HPDE6-E6E7 (cell line): Measurements from ENCODE around the gene MPPED2.
"Not testable (repeated sequence)": the region's sequence is repeated elsewhere in the genome, so short reads cannot be mapped to it uniquely, and the experiment has no call there.

Source experiments
- DNase-seq: peaks from one replicate; pipeline ENCODE4 v3.0.0; 2011; ENCODE audit warnings: missing footprints; ENCODE audit errors: extremely low spot score

The MPPED2 gene

DNA sequence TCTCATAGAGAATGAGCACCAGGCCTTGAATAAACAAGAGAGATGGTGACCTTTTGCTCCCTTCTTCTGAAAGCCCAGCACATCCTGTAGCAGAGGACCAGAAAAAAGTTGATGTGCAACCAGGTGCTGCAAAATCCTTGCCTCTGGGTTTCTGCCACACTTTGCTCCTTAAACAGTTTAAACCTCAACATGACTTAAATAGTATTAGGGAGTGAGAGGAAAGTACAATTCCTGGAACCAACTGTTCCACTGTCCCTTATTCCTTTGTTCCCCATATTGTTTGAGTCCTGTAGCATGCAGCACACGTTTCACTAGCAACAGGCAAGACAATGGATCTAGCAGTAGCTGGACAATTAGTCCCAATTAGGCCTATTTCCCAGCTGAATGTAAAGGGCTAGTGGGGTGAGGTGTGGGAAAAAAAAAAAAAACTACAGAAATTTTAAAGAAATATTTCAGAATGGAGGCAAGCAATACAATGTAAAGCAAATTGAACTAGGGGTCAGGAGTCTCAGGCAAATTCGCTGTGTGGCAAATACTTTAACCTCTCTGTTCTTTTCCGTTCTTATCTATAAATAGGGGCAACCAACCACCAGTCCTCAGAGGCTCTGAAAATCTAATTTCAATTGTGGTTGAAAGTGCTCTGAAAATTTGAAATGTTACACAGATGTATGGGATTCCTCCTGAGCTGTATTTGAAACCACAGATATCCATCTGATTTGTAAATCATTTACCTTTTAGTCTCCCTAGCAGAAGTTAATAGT lies 6.6 kb downstream of the MPPED2 start:
- no peak for DNase-seq

DNA sequence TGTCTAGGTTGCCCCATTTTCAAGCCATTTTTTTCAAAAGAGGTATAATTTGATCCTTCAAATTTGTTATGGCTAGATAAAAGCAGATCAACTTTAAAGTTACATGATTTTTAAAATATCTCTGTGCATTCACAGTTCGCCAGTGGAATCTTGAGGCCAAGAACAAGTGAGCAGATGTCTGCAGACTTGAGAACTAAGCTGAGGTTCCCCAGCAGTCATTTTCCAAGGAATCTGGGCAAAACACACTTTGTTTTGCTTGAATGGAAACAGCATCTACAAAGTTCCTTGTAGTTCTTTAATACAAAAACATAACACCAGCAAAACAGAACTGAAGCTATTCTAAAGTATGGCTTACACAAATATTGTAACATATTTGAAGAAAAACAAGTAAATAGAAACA lies 7.7 kb downstream of the MPPED2 start:
- no peak for DNase-seq

DNA sequence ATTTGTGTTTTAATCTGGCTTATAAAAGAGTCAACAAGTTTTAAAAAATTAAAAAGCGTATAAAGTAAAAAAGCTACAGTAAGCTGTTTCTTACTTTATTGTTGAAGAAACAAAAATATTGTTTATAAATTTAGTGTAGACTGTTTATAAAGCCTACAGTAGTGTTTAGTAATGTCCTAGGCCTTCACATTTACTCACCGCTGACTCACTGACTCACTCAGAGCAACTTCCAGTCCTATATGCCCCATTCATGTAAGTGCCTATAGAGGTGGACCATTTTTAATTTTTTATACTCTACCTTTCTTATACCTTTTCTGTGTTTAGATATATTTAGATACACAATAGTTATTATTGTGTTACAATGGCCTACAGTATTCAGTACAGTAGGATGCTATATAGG lies 12.2 kb downstream of the MPPED2 start:
- no peak for DNase-seq

DNA sequence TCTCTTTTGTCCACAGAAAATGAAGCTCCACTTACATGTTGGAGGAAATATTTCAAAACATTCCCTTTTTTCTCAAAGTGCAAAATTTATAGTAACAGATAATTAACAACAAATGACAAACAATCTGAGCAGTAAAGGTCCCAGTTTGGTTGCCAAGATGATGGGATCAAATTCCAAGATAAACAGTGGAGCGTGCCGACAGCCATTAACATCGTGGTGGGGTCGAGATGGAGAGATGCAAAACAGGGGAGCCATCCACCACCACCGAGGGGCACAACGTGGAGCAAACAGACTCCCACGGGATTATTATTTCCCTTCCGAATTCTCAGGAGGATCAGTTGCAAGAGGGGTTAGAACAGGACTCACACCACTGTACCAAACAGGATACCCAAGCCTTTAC lies 17.2 kb downstream of the MPPED2 start:
- DNase-seq: no peak

DNA sequence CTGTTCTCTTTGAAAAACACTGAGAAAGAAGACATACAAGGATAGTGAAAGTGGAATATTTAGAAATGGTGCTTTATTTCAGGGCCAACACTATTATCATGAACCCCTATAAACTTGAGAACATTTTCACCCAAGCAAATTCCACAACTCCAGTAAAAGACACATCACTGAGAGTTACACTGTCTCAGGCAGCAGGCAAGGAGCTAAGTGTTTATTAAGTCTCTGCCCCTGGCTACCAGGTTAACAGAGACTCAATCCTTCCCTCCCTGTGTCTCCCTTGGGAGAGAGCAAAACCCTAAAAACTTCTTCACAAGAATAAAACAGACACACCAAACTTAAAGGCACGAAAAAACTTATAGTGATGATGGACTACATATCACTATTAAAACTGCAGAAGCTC lies 18.5 kb downstream of the MPPED2 start:
- no peak for DNase-seq

DNA sequence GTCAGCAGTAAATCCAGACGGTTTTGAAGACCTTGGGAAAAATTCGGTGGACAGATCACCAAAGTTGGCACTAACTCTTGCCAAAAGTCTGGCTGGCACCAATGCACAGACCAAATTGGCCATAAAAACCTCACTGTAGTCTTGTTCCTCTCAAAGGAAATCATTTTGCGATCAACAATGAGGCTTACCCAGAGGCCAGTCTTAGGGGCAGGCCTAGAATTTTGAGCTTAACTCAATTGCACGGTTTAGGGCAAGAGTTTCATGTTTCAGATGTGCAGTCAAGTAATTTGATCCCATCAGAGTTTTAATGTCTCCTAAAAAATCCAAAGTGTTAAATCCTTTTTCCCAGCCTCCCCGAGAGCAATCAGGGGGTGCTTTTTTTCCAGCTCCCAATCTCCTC lies 19.0 kb downstream of the MPPED2 start:
- no peak for DNase-seq

DNA sequence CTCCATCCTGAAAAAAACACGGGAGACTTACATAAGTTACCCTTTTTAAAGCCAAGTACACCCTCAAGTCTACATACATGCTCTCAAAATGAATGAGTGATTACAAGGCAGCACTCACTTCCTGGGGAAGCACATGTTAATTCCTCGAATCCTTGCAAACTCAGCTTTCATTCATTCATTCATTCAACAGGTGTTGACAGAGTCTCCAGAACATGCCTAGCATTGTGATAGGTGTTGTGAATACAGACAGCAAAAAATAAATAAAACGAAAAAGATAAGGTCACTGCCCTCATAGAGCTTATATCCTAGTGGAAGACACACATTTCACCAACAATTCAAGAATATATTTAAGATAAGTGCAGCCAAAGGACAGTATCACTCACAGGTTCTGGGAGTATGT lies 19.7 kb downstream of the MPPED2 start:
- no peak for DNase-seq

DNA sequence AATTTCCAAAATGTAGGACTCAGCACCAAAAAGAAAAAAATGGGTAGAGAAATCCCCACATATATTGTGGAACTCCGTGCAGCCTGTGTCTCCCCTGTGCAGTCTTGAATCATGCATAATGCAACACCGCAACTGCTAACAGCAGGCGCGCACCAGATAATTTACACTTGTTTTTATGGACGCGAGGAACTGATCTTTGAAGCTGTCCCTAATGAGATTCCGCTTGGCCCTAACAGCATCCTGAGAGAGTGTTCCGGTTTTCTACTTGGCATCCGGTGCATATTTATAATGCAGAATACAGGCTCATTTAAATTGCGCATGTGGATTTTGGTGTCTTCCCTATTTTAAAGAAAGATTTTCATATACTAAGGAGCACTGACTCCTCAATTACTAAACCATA lies 21.1 kb downstream of the MPPED2 start:
- no peak for DNase-seq

DNA sequence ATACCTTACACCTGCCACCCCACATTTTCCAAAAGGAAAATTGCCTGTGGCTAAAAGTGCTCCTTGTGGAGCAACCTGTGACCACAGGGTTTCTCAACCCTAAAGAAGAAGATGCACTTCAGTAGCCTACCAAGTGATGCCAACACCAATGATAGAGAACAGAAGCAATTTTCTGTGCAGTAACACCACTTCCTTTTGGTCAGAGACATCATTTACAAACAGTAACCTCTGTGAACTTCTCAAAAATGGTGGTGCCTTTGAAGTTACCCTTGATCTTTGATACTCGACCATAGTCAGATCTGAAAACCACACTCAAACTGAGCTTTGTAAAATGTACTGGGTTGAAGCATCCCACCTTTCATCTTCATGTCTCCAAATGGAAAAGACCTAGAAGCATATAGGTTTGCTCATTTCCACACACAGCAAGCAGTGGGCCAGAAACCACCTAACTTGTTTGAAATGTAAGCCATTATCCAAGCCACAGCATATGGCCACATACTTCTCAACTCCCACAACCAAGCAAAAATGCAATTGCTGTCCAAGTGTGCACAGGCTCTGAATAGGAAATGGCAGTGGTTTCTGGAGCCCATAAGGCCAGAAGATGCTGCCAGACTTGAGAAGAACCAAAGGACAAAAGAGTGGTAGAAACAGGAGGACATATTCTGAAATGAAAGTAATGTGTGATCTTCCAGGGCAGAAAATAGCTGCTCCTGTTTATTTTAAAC lies 24.3 kb downstream of the MPPED2 start:
- DNase-seq: no peak

DNA sequence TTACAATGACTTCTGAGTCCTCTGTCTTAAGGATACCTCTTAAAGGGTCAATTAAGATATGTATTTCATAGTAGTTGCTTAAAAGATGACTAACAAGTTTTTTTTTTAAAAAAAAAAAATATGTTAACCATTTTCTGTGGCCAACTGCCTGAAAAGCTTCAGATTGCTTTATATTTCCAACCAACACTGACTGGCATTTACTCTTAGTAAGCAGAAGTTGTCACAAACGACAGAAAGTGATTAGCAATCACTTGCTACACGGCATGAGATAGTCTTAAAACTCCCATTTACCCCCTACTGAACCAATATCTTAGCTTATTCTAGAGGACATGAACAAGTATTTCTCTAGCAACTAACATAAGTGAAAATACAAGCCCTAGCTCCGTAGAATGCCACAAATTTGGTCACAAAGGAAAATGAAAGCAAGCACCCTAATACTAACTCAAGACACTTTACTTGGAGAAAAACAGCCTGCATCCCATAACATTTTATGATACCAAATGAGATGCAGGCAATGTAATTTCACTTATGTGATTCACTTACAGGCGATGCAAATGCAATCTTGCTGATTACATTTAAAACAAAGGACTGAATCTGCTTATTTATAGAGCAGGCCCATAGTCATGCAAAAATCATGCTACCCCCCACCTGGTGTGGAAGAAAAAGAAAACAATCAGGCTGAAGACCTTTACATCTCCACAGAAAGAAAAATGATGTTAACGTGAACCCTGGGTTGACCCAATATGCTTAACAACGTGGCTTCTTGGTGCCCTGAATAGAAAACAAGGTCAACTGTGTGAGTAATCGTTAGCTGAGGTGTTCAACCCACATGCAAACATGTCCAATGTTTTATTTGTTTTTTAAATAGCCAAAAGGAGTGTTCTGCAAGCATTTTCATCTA lies 25.7 kb downstream of the MPPED2 start:
- DNase-seq: no peak

DNA sequence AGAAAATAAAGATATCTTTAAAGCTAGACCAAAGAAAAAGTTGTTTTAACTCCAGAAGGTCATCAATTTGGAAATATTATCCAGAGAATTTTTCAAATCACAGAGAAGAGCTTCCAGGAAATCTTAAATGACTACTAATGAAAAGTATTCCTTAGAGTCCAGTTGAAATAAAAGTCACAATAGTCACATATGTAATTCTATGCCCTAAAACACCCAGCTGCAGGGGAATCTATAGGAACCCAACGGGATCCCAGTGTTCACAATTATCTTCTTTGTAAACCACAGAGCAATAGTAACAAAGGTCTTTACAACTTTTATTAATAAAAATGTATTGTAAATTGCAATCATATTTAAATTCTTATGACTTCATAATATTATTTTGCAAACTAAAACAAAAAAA lies 27.1 kb downstream of the MPPED2 start:
- no peak for DNase-seq

DNA sequence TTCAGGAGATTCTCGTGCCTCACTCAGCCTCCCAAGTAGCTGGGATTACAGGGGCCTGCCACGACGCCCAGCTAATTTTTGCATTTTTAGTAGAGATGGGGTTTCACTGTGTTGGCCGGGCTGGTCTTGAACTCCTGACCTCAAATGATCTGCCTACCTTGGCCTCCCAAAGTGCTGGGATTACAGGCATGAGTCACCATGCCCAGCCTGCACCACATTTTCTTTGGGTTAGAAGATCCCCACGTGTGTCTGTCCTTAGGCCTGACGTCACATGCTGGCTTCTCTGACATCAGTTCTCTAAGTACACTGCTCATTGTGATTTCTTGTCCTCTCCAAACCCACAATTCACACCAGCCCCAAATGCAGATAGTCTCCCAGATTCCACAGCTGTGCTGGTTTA lies 31.6 kb downstream of the MPPED2 start:
- not testable (repeated sequence) for DNase-seq

DNA sequence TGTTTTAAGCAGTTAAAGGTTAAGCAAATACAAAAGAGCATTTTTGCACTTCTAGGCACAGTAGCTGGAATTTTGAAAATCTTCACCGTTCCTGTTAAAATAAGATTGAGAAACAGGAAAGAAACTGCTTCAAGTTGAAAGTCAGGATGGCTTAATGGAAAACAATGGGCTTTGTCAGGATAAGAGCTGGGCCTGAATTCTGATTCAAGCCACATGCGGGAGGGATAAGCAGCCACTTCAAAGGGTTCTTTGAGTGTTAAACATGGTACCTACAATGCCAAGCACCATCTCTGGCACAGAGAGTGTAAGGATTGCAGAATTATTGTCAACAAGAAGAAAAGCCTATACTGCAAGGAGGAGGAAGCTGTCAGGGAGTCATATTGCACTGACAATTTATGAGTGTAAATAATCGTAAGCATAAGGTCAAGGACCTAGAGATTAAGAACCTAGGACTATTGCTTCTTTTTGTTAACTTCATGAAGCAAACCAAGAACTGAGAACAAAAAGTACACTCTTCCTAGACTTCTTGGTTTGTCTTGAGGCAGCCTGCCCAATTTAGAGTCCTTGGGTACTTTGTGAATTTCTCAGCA lies 32.5 kb downstream of the MPPED2 start:
- DNase-seq: no peak

DNA sequence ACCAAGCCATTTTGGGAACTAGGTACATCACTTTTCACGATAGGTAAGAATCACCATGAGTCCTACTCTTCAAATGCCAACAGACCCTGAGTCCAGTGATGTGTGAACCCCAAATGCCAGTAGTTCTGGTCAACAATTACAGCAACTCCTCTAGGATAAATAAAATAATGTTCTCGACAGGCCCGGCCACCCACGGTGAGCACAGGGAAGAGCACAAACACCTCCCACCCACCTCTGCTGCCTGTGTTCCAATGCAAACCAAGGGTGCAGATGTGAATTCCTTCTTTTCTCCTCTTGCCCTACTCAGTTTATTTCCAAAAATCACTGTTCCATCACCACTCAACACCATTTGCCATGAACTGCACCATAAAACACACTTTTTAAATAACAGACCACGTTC lies 33.3 kb downstream of the MPPED2 start:
- no peak for DNase-seq

DNA sequence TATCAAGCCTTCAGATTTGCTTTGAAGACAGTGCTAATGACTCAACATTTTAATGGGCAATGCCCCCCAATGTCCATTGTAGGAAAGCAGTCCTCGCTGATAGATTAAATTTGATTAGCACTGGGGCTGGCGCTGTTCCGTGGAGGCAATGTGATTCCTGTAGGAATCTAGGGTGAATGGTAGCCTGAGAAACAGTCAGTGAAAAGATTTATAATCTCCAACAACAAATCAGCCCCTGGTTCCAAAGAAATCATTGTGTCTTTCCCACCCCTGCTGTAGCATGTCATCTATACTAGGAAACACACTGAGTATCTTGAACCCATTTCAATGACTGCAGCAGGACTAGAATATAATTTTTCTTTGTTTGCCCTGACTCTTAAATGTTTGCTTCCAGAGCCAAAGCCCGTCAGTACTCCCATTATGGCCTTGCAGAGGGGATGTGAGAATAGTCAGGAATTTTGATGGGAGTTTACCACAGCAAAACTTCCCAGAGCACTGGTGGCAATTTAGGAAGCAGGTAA lies 36.1 kb downstream of the MPPED2 start:
- no peak for DNase-seq

DNA sequence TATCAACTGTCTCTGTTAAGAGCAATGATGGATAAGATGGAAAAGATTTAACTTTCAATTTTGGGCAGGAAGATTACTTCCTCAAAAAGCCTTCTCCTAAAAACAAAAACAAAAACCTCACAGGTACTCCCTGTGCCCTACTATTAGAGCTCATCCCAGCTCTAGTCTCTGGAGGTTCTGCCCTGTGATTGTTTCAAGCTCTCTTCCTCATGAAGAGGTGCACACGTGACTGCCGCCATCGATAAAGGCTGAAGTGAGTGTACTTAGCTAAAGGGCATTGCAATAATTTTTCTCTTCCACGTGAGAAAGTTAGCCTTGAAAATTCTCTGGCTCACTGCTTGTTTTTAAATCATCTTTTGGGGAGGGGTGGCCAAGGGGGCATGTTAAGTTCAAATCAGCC lies 36.6 kb downstream of the MPPED2 start:
- DNase-seq: no peak

DNA sequence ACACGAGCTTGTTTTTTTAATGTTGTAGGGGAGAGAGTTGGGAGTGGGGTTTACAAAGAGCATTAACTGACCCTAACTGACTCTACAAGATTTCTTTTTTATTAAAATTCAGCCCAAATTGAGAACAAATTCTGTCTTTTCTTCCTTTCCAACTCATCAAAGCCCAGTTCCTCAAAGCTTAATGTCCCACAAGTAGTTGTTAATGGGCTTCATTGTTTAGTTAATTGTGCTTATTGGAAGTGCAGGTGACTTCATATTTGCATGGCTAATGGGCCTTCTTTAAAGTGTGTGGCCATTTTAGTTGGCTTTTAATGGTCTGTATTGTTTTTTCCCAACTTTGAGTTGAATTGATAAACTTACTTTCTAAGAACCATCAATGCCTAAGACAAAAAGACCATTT lies 39.8 kb downstream of the MPPED2 start:
- DNase-seq: no peak

DNA sequence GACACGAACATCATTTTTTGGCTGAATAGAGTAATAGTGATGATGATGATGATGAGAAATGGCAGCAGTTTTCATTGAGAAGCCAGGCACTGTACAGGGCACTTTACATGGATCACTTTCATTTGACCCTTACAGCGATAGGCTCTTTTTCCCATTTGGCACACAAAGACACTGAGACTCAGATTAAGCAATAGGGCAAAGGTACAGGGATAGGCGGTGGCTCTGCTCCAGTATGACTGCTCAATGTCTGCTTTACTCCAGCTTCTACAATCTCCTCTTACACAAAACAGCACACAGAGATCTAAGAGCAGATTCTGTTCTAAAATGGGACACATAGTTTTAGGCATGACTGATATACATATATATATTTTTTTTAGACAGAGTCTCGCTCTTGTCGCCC lies 40.6 kb downstream of the MPPED2 start:
- no peak for DNase-seq

DNA sequence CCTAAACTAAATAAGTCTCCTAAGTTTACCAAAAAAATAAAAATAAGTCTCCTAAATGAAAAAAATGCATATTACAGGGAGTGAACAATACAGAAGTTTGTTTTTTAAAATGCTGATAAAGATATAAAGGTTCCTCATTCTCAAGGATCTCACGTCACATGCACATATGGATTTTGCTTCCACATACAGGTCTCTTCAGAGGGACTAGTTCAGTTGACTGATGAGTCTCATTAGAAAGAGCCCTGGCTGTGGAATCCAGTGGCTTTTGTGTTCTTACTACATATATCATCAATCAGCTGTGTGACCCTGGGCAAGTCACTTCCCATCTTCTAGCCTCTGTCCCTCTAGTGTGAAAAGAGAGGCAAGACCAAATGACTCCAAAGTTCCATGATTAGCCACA lies 43.1 kb downstream of the MPPED2 start:
- no peak for DNase-seq

DNA sequence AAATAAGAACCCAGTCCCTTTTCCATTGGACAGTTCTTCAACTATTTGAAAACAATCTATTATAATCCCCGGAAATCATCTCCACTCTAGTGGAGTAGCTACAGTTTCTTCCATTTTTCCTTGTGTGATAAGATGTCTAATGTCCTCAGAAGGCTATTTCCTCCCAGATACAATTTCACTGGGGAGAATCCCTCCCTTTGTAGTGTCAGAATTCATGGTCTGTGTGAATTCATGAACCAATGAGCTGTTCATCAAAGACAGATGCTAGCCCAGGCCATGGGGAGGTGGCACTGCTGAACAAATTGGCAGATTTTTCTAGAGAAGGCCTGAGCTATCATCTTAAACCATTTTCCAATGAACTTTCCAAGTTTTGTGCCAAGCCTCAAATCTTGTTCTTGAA lies 45.4 kb downstream of the MPPED2 start:
- no peak for DNase-seq

DNA sequence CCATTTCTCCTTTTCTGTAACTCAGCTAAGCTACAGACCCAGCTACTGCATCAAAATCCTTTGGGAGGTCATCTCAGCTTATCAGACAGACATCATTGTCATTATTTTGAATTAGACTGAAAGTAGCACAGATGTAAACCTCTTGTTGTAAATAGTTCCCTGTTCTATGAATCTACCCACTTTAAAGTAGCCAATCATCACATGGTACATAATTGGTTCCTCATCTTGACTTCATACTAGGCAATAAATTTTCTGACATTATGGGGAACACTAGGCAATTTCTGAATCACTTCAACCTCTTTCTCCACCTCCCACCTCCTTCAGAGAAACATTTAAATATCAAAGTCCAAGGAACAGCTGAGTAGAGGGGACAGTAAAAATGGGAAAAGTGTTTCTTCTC lies 47.9 kb downstream of the MPPED2 start:
- DNase-seq: no peak

DNA sequence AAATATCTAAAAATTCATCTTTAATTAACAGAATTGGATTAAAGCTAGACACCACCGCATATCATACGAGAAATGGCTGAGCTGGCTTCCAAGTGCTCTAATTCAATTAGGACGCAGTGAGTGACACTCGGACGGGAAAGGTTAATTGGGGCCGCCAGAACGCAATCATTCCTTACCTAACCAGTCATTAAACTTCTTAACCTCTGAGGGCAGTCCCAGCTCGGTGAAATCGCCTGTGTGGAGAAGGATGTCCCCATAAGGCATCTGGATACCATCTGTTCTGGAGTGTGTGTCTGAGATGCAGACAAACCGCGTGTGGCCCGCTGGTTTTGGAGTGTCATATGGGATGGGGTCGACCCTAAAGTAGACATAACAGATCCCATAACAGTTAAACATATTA lies 50.3 kb downstream of the MPPED2 start:
- DNase-seq: no peak
